ES-I3 (cell line): ENCODE data around the gene CLDN6.

Experiments used
- H3K36me3 ChIP-seq: 2 replicates; pipeline ENCODE4 v1.6.1; 2013; ENCODE audit warnings: mild to moderate bottlenecking, low read length, control low read depth, moderate library complexity; ENCODE audit not compliant: insufficient read depth
- H3K4me1 ChIP-seq: 2 replicates; pipeline ENCODE4 v1.6.1; 2013; ENCODE audit warnings: mild to moderate bottlenecking, control low read depth, low read length; ENCODE audit not compliant: insufficient read depth
- H3K9ac ChIP-seq: 2 replicates; pipeline ENCODE4 v1.6.1; 2013; ENCODE audit warnings: low read depth, mild to moderate bottlenecking, low read length, moderate library complexity
- H3K9me3 ChIP-seq: 2 replicates; pipeline ENCODE4 v1.6.1; 2013; ENCODE audit warnings: mild to moderate bottlenecking, low read length, moderate library complexity; ENCODE audit not compliant: control insufficient read depth, insufficient read depth

Gene CLDN6

GRCh38 chr16:3017344-3017743 is 639 bp downstream of the CLDN6 start:
- peaks cover 8% of the 10 kb centered on the region; the same call in 1 of the 2 replicates for H3K36me3 ChIP-seq
- no peaks in the 10 kb centered on the region for H3K9me3 ChIP-seq
- peak overlapping the region; percentile 89 for H3K9ac ChIP-seq
- peaks cover 17% of the 10 kb centered on the region; the same call in 1 of the 2 replicates for H3K4me1 ChIP-seq

GRCh38 chr16:3015865-3016521 is 2.0 kb downstream of the CLDN6 start:
- H3K36me3 ChIP-seq, result peaks cover 4% of the 10 kb centered on the region; the same call in 1 of the 2 replicates
- H3K4me1 ChIP-seq, result peaks cover 25% of the 10 kb centered on the region; the same call in 1 of the 2 replicates
- no peak overlapping the region for H3K9ac ChIP-seq
- H3K9me3 ChIP-seq, result no peaks in the 10 kb centered on the region

GRCh38 chr16:3014971-3015370 is 3.0 kb downstream of the CLDN6 start:
- Histone ChIP-seq H3K36me3 (peaks cover 4% of the 10 kb centered on the region; the same call in 1 of the 2 replicates), H3K4me1 (peaks cover 33% of the 10 kb centered on the region; the same call in 1 of the 2 replicates), H3K9me3 (no peaks in the 10 kb centered on the region), H3K9ac (no peak overlapping the region)

GRCh38 chr16:3013998-3014690 is 3.8 kb downstream of the CLDN6 start:
- Histone ChIP-seq H3K9ac (0 out of 2 replicates have a peak overlapping the region, but pooled peaks have one; percentile 6), H3K4me1 (peaks cover 37% of the 10 kb centered on the region; the same call in 1 of the 2 replicates), H3K36me3 (peaks cover 4% of the 10 kb centered on the region; the same call in 1 of the 2 replicates)

GRCh38 chr16:3013491-3013951 is 4.5 kb downstream of the CLDN6 start:
- peaks cover 4% of the 10 kb centered on the region; the same call in 1 of the 2 replicates for H3K36me3 ChIP-seq
- no peaks in the 10 kb centered on the region for H3K9me3 ChIP-seq
- H3K9ac ChIP-seq, result 0 out of 2 replicates have a peak overlapping the region, but pooled peaks have one; percentile 14
- H3K4me1 ChIP-seq, result peaks cover 43% of the 10 kb centered on the region; the same call in 1 of the 2 replicates

More at GRCh38 chr16:3013998-3014690, 3.8 kb downstream of the CLDN6 start:
- H3K9me3 ChIP-seq, result no peaks in the 10 kb centered on the region

GRCh38 chr16:3012828-3013420 is 5.1 kb downstream of the CLDN6 start, which contains the start of gene CLDN9:
TSS of gene CLDN9 (plus strand) at chr16:3012923. CDS start at chr16:3013363, 440 bp downstream.
- peaks cover 45% of the 10 kb centered on the region; the same call in 1 of the 2 replicates for H3K4me1 ChIP-seq
- H3K9ac ChIP-seq, result peak within 1 kb of the TSS; percentile 45; the same call in 1 of the 2 replicates
- peaks cover 4% of the 10 kb centered on the region; the same call in 1 of the 2 replicates for H3K36me3 ChIP-seq
- H3K9me3 ChIP-seq, result no peaks in the 10 kb centered on the region

- Histone ChIP-seq H3K9me3 (no peaks in the 10 kb centered on the region), H3K4me1 (peaks cover 52% of the 10 kb centered on the region), H3K9ac (peak overlapping the region; percentile 45; the same call in 1 of the 2 replicates), H3K36me3 (peaks cover 4% of the 10 kb centered on the region; the same call in 1 of the 2 replicates)
These were observed 5.7 kb downstream of the CLDN6 start for GRCh38 chr16:3012246-3012645.

- peaks cover 59% of the 10 kb centered on the region for H3K4me1 ChIP-seq
- no peaks in the 10 kb centered on the region for H3K9me3 ChIP-seq
- no peak overlapping the region for H3K9ac ChIP-seq
- peaks cover 4% of the 10 kb centered on the region; the same call in 1 of the 2 replicates for H3K36me3 ChIP-seq
These were observed 7.5 kb downstream of the CLDN6 start for GRCh38 chr16:3010510-3010909.

GRCh38 chr16:3009568-3010390 is 8.2 kb downstream of the CLDN6 start:
- H3K36me3 ChIP-seq, result peaks cover under 1% of the 10 kb centered on the region; the same call in 1 of the 2 replicates
- H3K9ac ChIP-seq, result peak overlapping the region; percentile 34
- peaks cover 59% of the 10 kb centered on the region for H3K4me1 ChIP-seq
- no peaks in the 10 kb centered on the region for H3K9me3 ChIP-seq

GRCh38 chr16:3008690-3009037 is 9.3 kb downstream of the CLDN6 start:
- Histone ChIP-seq H3K9ac (peak overlapping the region; percentile 34), H3K4me1 (peaks cover 50% of the 10 kb centered on the region), H3K36me3 (no peaks in the 10 kb centered on the region), H3K9me3 (no peaks in the 10 kb centered on the region)

GRCh38 chr16:3007957-3008689 is 9.9 kb downstream of the CLDN6 start:
- Histone ChIP-seq H3K4me1 (peaks cover 45% of the 10 kb centered on the region), H3K9me3 (no peaks in the 10 kb centered on the region), H3K36me3 (no peaks in the 10 kb centered on the region), H3K9ac (peak overlapping the region; percentile 55)

- H3K36me3 ChIP-seq, result no peaks in the 10 kb centered on the region
- no peaks in the 10 kb centered on the region for H3K9me3 ChIP-seq
- H3K9ac ChIP-seq, result peak overlapping the region; percentile 55
- H3K4me1 ChIP-seq, result peaks cover 41% of the 10 kb centered on the region
These were observed 10.7 kb downstream of the CLDN6 start for GRCh38 chr16:3007059-3007956.
